Left cardiac atrium (tissue), 4 donors: ENCODE data around the gene EMCN. TPM values are rescaled to one million over a fixed set of nuclear protein-coding genes. Genes with fewer than 3 reads are reported as not detected.
A peak's percentile ranks its signal among the peaks of the same experiment; 100 is the strongest.
"Not testable (repeated sequence)": the region's sequence is repeated elsewhere in the genome, so short reads cannot be mapped to it uniquely, and the experiment has no call there.

Experiments used
- ATAC-seq, 2 donors: fragments of 200-7000 bp; cut with Tn5 transposase; one replicate each; pipeline ENCODE4 v1.9.1; 2020; ENCODE audit warnings: mild to moderate bottlenecking in 2 of 2, moderate library complexity in 2 of 2
- DNase-seq: peaks from one replicate; pipeline ENCODE4 v3.0.0-alpha.2; 2020
- intact Hi-C, 2 donors: fragments of 100-400 bp; cut with DNase I; formaldehyde crosslinking; loops; one replicate each; pipeline versions ENCODE4 v1.14.1 to v1.15.1; 2022 to 2023
- total RNA-seq, 2 donors: library from RNA; stranded (reverse); fragmentation: NEBNext Ultra II Directional; extraction: Animal tissue kit (Norgen Biotek cat#: 25700); gene quantifications; one replicate each; pipeline ENCODE4 v1.2.1, GENCODE V29; 2021
- donor health status: DM: no; HTN: yes; CAD: no.
- donor health status: DM: no; HTN: yes; CAD: no; lungs with severe emphysema.
- donor health status: DM: yes; HTN: yes; CAD: no.
- donor health status: Dilated cardiomyopathy.

Gene EMCN
- total RNA-seq, 2 donors from 2014 or later, result 31.7 to 67.9 TPM

GRCh38 chr4:100420571-100420970, 97.3 kb downstream of the EMCN start:
- no peak for DNase-seq
- peak in 1 of 2 donors; percentile 62 for ATAC-seq
- intact Hi-C loops, result loop anchor here in 1 of 2 donors (5.0 to 10.0 kb wide), 2 partner anchors 317 to 326 kb away; no protein-coding TSS in a partner anchor

GRCh38 chr4:100417565-100417964, 100.3 kb downstream of the EMCN start:
- no peak for ATAC-seq
- intact Hi-C loops, result no loop called here
- DNase-seq, result no peak

- DNase-seq (no peak), ATAC-seq (no peak)
- intact Hi-C loops, result no loop called here
These were observed 103.6 kb downstream of the EMCN start for GRCh38 chr4:100414016-100414790.

- ATAC-seq, result no peak
- intact Hi-C loops, result no loop called here
These were observed 126.0 kb downstream of the EMCN start for GRCh38 chr4:100391863-100392262.

GRCh38 chr4:100391086-100391485, 126.7 kb downstream of the EMCN start:
- intact Hi-C loops, result no loop called here
- ATAC-seq, result no peak
- DNase-seq, result no peak

More at GRCh38 chr4:100391863-100392262, 126.0 kb downstream of the EMCN start:
- DNase-seq, result no peak

GRCh38 chr4:100386270-100386669, 131.6 kb downstream of the EMCN start:
- no peak for DNase-seq
- ATAC-seq, result no peak
- intact Hi-C loops, result loop anchor here in 1 of 2 donors (2.0 kb wide), 1 partner anchor 15 kb away; no protein-coding TSS in a partner anchor

GRCh38 chr4:100380401-100380800, 137.4 kb downstream of the EMCN start:
- ATAC-seq, intact Hi-C loops, DNase-seq: not testable (repeated sequence)

- intact Hi-C loops, result no loop called here
- ATAC-seq (no peak), DNase-seq (no peak)
These were observed 138.2 kb downstream of the EMCN start for GRCh38 chr4:100379583-100380105.

GRCh38 chr4:100372432-100372831, 145.4 kb downstream of the EMCN start:
- no peak for ATAC-seq
- intact Hi-C loops, result no loop called here
- DNase-seq, result no peak

- DNase-seq (no peak), ATAC-seq (no peak)
- intact Hi-C loops, result loop anchor here in 1 of 2 donors (2.0 kb wide), 1 partner anchor 17 kb away; no protein-coding TSS in a partner anchor
These were observed 148.0 kb downstream of the EMCN start for GRCh38 chr4:100369871-100370270.

GRCh38 chr4:100367451-100367850, 150.4 kb downstream of the EMCN start:
- intact Hi-C loops, result no loop called here
- no peak for ATAC-seq
- DNase-seq, result no peak

GRCh38 chr4:100366213-100366612, 151.6 kb downstream of the EMCN start:
- intact Hi-C loops, result no loop called here
- ATAC-seq, result no peak

GRCh38 chr4:100362366-100362765, 155.5 kb downstream of the EMCN start:
- intact Hi-C loops, result no loop called here
- no peak for ATAC-seq
- no peak for DNase-seq

More at GRCh38 chr4:100366213-100366612, 151.6 kb downstream of the EMCN start:
- DNase-seq, result no peak

GRCh38 chr4:100361336-100361735, 156.5 kb downstream of the EMCN start:
- DNase-seq (no peak), ATAC-seq (no peak)
- intact Hi-C loops, result no loop called here

- DNase-seq (no peak), ATAC-seq (no peak)
- intact Hi-C loops, result no loop called here
These were observed 157.6 kb downstream of the EMCN start for GRCh38 chr4:100360211-100360610.

GRCh38 chr4:100359441-100359840, 158.4 kb downstream of the EMCN start:
- DNase-seq, result no peak
- no peak for ATAC-seq
- intact Hi-C loops, result no loop called here

GRCh38 chr4:100357542-100357941, 160.3 kb downstream of the EMCN start:
- no peak for DNase-seq
- no peak for ATAC-seq
- intact Hi-C loops, result no loop called here

- no peak for DNase-seq
- ATAC-seq, result no peak
- intact Hi-C loops, result no loop called here
These were observed 161.7 kb downstream of the EMCN start for GRCh38 chr4:100356172-100356571.

GRCh38 chr4:100352352-100352751, 165.5 kb downstream of the EMCN start:
- ATAC-seq, intact Hi-C loops, DNase-seq: not testable (repeated sequence)

- intact Hi-C loops, result no loop called here
- ATAC-seq, result peak in 1 of 2 donors; percentile 35
These were observed 169.3 kb downstream of the EMCN start for GRCh38 chr4:100348473-100348872.

GRCh38 chr4:100347241-100347640, 170.6 kb downstream of the EMCN start:
- intact Hi-C loops, result no loop called here
- DNase-seq, result no peak
- no peak for ATAC-seq

More at GRCh38 chr4:100348473-100348872, 169.3 kb downstream of the EMCN start:
- DNase-seq, result no peak
